ENCODE measurements around the gene NUDT1. TPM values are rescaled to one million over a fixed set of nuclear protein-coding genes. Genes with fewer than 3 reads are reported as not detected.
A peak's percentile ranks its signal among the peaks of the same experiment; 100 is the strongest.

Gene NUDT1
- total RNA-seq, 1 experiment from 2014 or later: 27.2 TPM

DNA sequence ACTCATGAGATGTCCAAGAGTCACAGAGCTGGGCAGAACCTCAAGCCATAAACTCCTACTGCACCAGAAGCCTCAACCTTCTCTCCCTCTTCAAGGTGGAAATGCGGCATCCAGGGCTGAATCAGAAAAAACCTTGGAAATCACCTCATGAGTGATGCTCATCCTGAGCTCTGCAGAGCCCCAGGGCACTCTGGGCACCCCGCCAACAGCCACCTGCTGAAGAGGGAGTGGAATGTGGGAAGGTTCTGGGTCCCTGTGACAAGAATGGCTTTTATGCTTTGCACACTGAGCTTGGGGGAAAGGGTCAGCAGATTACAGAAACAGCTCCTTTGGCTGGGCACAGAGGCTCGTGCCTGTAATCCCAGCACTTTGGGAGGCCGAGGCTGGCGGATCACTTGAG lies 18.8 kb downstream of the NUDT1 start:
- Mint-ChIP-seq H3K9me3 (ENCODE audit: unreplicated experiment) (no peaks in the 10 kb centered on the region), H3K27ac (ENCODE audit: low read depth, unreplicated experiment) (no peak overlapping the region), H3K27me3 (ENCODE audit: insufficient read depth, unreplicated experiment) (no peaks in the 10 kb centered on the region), H3K36me3 (ENCODE audit: insufficient read depth, unreplicated experiment) (peaks cover 7% of the 10 kb centered on the region), H3K4me3 (ENCODE audit: unreplicated experiment) (no peak overlapping the region), H3K4me1 (ENCODE audit: insufficient read depth, unreplicated experiment) (peaks cover 6% of the 10 kb centered on the region)
- no TSS peak for BruUV-seq (replicated peaks)
- DNase-seq (ENCODE audit: unreplicated experiment): peak; percentile 82
- TF ChIP-seq CTCF (IDR thresholded peaks at IDR 0.05; ENCODE audit: unreplicated experiment): no peak
- CTCF ChIA-PET: interaction anchor here (0.6 to 0.7 kb wide), 2 partner anchors 87 to 358 kb away, joined by 3 to 4 read pairs; no protein-coding TSS in a partner anchor
- POLR2A ChIA-PET: interaction anchor here (0.7 to 1.5 kb wide), 3 partner anchors 9 to 84 kb away, joined by 3 read pairs; partner anchors contain the start of genes MRM2 and NUDT1
- intact Hi-C loops (cut with micrococcal nuclease): no loop called here

- H3K36me3 Mint-ChIP-seq (ENCODE audit: insufficient read depth, unreplicated experiment): peaks cover 10% of the 10 kb centered on the region
- ChIA-PET POLR2A (interaction anchor here (1.3 kb wide), 1 partner anchor 19 kb away, joined by 3 read pairs; the partner anchor contains the start of genes MRM2 and NUDT1), CTCF (no interaction called here)
- no peaks in the 10 kb centered on the region for H3K9me3 Mint-ChIP-seq (ENCODE audit: unreplicated experiment)
- intact Hi-C loops (cut with micrococcal nuclease): no loop called here
- DNase-seq (ENCODE audit: unreplicated experiment): no peak
- no peak overlapping the region for H3K4me3 Mint-ChIP-seq (ENCODE audit: unreplicated experiment)
- BruUV-seq (replicated peaks): no TSS peak
- H3K27me3 Mint-ChIP-seq (ENCODE audit: insufficient read depth, unreplicated experiment): no peaks in the 10 kb centered on the region
- no peak overlapping the region for H3K27ac Mint-ChIP-seq (ENCODE audit: low read depth, unreplicated experiment)
- no peak for TF ChIP-seq CTCF (IDR thresholded peaks at IDR 0.05; ENCODE audit: unreplicated experiment)
- peaks cover 6% of the 10 kb centered on the region for H3K4me1 Mint-ChIP-seq (ENCODE audit: insufficient read depth, unreplicated experiment)
Observed at GRCh38 chr7:2261611-2262010, 19.6 kb downstream of the NUDT1 start.

DNA sequence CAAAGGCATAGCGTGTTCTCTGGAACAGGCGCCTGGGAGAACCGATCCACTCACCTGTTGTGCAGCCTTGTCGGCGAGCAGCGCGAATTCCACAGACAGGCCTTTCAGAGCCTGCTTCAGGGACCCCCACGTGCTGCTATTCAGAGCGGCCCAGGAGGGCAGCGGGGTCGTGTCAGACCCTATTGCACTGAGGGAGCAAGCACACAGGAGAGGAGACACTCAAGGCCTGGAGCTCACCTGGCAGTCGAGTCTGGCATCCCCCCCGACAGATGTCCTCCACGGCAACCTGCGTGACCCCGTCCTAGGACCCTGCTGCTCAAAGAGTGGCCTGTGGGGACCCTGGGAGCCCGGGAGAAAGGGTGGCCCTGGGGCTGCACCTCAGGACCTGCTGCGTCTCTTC lies 21.1 kb downstream of the NUDT1 start:
- H3K27ac Mint-ChIP-seq (ENCODE audit: low read depth, unreplicated experiment): no peak overlapping the region
- H3K4me1 Mint-ChIP-seq (ENCODE audit: insufficient read depth, unreplicated experiment): peaks cover 6% of the 10 kb centered on the region
- no peak for DNase-seq (ENCODE audit: unreplicated experiment)
- H3K36me3 Mint-ChIP-seq (ENCODE audit: insufficient read depth, unreplicated experiment): peaks cover 14% of the 10 kb centered on the region
- ChIA-PET POLR2A (no interaction called here), CTCF (no interaction called here)
- H3K27me3 Mint-ChIP-seq (ENCODE audit: insufficient read depth, unreplicated experiment): no peaks in the 10 kb centered on the region
- no peak for TF ChIP-seq CTCF (IDR thresholded peaks at IDR 0.05; ENCODE audit: unreplicated experiment)
- no peaks in the 10 kb centered on the region for H3K9me3 Mint-ChIP-seq (ENCODE audit: unreplicated experiment)
- intact Hi-C loops (cut with micrococcal nuclease): no loop called here
- no peak overlapping the region for H3K4me3 Mint-ChIP-seq (ENCODE audit: unreplicated experiment)
- no TSS peak for BruUV-seq (replicated peaks)

- no peak for TF ChIP-seq CTCF (IDR thresholded peaks at IDR 0.05; ENCODE audit: unreplicated experiment)
- H3K4me1 Mint-ChIP-seq (ENCODE audit: insufficient read depth, unreplicated experiment): peaks cover 6% of the 10 kb centered on the region
- peaks cover 15% of the 10 kb centered on the region for H3K36me3 Mint-ChIP-seq (ENCODE audit: insufficient read depth, unreplicated experiment)
- POLR2A ChIA-PET: no interaction called here
- H3K9me3 Mint-ChIP-seq (ENCODE audit: unreplicated experiment): no peaks in the 10 kb centered on the region
- CTCF ChIA-PET: interaction anchor here (0.6 to 1.3 kb wide), 2 partner anchors 10 to 16 kb away, joined by 3 to 4 read pairs; no protein-coding TSS in a partner anchor
- no peaks in the 10 kb centered on the region for H3K27me3 Mint-ChIP-seq (ENCODE audit: insufficient read depth, unreplicated experiment)
- DNase-seq (ENCODE audit: unreplicated experiment): no peak
- intact Hi-C loops (cut with micrococcal nuclease): no loop called here
- no peak overlapping the region for H3K4me3 Mint-ChIP-seq (ENCODE audit: unreplicated experiment)
- no peak overlapping the region for H3K27ac Mint-ChIP-seq (ENCODE audit: low read depth, unreplicated experiment)
- no TSS peak for BruUV-seq (replicated peaks)
Observed at GRCh38 chr7:2264158-2264557, 22.1 kb downstream of the NUDT1 start.

All from MCF 10A (cell line).